Gastrocnemius medialis (tissue), 4 donors: Measurements from ENCODE around the gene TFEB. TPM values are rescaled to one million over a fixed set of nuclear protein-coding genes. Genes with fewer than 3 reads are reported as not detected.

Experiments used
- ATAC-seq, 2 donors: fragments of 150-250 bp; one replicate each; pipeline ENCODE4 v1.9.1; 2016
- DNase-seq, 2 donors: peaks; one replicate each; pipeline ENCODE4 v3.0.0-alpha.2; 2019
- H3K27ac ChIP-seq, 4 donors: fragments of 200-600 bp; sonication (generic); 1 replicate in 1 of 4; 2 replicates in 3 of 4; pipeline ENCODE4 v1.5.1; 2016 to 2018; ENCODE audit warnings: mild to moderate bottlenecking in 2 of 4, moderate library complexity in 1 of 4
- H3K27me3 ChIP-seq, 3 donors: fragments of 200-600 bp; sonication (generic) in 2 of 3; 1 replicate in 1 of 3; 2 replicates in 2 of 3; pipeline versions ENCODE4 v1.5.1 to v1.6.0; 2016 to 2019; ENCODE audit warnings: mild to moderate bottlenecking in 1 of 3, moderate library complexity in 1 of 3
- H3K36me3 ChIP-seq, 2 donors: fragments of 200-600 bp; sonication (generic) in 1 of 2; one replicate each; pipeline ENCODE4 v1.5.1; 2017 to 2018
- H3K4me1 ChIP-seq, 2 donors: fragments of 200-600 bp; sonication (generic) in 1 of 2; one replicate each; pipeline ENCODE4 v1.5.1; 2016 to 2017; ENCODE audit warnings: mild to moderate bottlenecking in 2 of 2
- H3K4me3 ChIP-seq, 4 donors: fragments of 200-600 bp; sonication (generic) in 3 of 4; 1 replicate in 1 of 4; 2 replicates in 3 of 4; pipeline ENCODE4 v1.5.1; 2016 to 2019; ENCODE audit warnings: mild to moderate bottlenecking in 2 of 4
- H3K9me3 ChIP-seq, 3 donors: fragments of 200-600 bp; sonication (generic) in 2 of 3; 1 replicate in 1 of 3; 2 replicates in 2 of 3; pipeline ENCODE4 v1.5.1; 2016 to 2019
- POLR2A ChIP-seq, 2 donors: fragments of 450-650 bp; IDR thresholded peaks; one replicate each; pipeline ENCODE4 v1.6.1; 2017; ENCODE audit warnings: antibody characterized with exemption in 2 of 2, mild to moderate bottlenecking in 2 of 2, moderate library complexity in 2 of 2
- in situ Hi-C, 4 donors: fragments of 200-750 bp; cut with MboI; loops; one replicate each; pipeline versions ENCODE4 v1.15.0 to v1.8.0; 2017; ENCODE audit warnings: low sequenced_read_pairs in 4 of 4
- intact Hi-C: fragments of 100-400 bp; cut with DNase I; formaldehyde crosslinking; loops from one replicate; pipeline ENCODE4 v1.15.1; 2023; ENCODE audit warnings: low total_unique reads
- total RNA-seq, 4 donors: library from RNA; depleted of rRNA; stranded (reverse); fragments of >200 nt; gene quantifications; one replicate each; pipeline versions ENCODE4 v1.1.0 to v1.2.3, GENCODE V29; 2016
- TF ChIP-seq, protein P1 (sequence below), 5 experiments: fragments of 450-650 bp in 3 of 5; fragments of 200-600 bp in 2 of 5; sonication (generic) in 2 of 5; IDR thresholded peaks in 4 of 5; conservative IDR thresholded peaks in 1 of 5; 1 replicate in 4 of 5; 2 replicates in 1 of 5; pipeline ENCODE4 v1.5.1; 2016 to 2019; ENCODE audit warnings: antibody characterized with exemption in 5 of 5, mild to moderate bottlenecking in 3 of 5, moderate library complexity in 3 of 5

Gene TFEB
- total RNA-seq, 4 donors from 2014 or later: 82.8 to 121 (median 93.3) TPM

DNA sequence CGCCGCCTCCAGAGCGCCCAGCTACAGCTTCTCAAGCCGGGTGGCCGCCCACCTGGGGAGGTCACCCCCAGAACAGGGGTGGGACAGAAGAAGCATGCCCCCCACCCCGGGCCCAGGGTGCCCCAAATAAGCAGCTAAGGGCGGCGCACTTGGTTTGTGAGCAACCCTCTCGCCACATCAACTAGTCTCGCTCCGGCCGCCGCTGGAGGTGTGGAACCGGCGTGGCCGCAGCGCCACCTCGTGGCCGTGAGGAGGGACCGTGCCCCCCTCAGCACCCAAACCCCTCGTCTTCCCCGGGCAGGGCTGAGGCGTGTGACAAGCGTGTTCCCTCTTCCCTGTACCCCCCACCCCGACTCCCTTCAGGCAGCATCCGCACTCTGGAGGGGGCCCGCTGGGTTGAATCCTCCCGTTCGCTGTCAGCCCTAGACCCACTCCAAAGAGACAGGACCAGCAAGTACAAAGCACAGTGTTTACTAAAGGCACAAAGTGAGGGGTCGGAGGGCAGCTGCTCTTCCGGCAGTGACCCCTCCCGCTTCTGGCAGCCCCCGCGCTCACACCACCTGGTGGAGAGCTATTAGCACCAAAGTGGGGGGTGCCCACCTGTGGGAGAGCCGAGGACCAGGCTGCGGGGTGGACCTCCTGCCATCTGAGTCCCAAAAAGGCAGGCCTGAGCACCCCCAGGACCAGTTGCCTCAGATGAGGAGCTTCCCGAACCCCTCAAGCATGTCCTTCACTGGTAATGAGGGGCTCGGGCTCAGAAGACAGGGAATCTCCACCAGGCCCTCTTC is 51.7 kb downstream of the TFEB start:
- peaks cover 13 to 14% of the 10 kb centered on the region in 2 donors for H3K4me1 ChIP-seq
- peaks cover 0 to 42% of the 10 kb centered on the region in 2 donors for H3K36me3 ChIP-seq
- DNase-seq (peak; percentile 51 to 69), ATAC-seq (peak; percentile 57 to 67)
- H3K27me3 ChIP-seq: no peaks in the 10 kb centered on the region
- no peaks in the 10 kb centered on the region for H3K9me3 ChIP-seq
- peak overlapping the region; percentile 40 to 61 (median 50) for H3K4me3 ChIP-seq
- peak overlapping the region; percentile 52 to 67 (median 58) for H3K27ac ChIP-seq
- TF ChIP-seq, protein P1, sequence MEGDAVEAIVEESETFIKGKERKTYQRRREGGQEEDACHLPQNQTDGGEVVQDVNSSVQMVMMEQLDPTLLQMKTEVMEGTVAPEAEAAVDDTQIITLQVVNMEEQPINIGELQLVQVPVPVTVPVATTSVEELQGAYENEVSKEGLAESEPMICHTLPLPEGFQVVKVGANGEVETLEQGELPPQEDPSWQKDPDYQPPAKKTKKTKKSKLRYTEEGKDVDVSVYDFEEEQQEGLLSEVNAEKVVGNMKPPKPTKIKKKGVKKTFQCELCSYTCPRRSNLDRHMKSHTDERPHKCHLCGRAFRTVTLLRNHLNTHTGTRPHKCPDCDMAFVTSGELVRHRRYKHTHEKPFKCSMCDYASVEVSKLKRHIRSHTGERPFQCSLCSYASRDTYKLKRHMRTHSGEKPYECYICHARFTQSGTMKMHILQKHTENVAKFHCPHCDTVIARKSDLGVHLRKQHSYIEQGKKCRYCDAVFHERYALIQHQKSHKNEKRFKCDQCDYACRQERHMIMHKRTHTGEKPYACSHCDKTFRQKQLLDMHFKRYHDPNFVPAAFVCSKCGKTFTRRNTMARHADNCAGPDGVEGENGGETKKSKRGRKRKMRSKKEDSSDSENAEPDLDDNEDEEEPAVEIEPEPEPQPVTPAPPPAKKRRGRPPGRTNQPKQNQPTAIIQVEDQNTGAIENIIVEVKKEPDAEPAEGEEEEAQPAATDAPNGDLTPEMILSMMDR (IDR thresholded peaks at IDR 0.05 in 4 of 5, conservative IDR thresholded peaks at IDR 0.05 in 1 of 5): peak; percentile 78 to 95 (median 90)
- no peak for TF ChIP-seq POLR2A (IDR thresholded peaks at IDR 0.05)
- intact Hi-C loops: loop anchor here (1.0 to 5.0 kb wide), 4 partner anchors 94 to 314 kb away; partner anchors contain the start of genes FOXP4 and FRS3
- in situ Hi-C loops: loop anchor here in 3 of 4 donors (5.0 kb wide), 1 partner anchor 81 kb away; no protein-coding TSS in a partner anchor

DNA sequence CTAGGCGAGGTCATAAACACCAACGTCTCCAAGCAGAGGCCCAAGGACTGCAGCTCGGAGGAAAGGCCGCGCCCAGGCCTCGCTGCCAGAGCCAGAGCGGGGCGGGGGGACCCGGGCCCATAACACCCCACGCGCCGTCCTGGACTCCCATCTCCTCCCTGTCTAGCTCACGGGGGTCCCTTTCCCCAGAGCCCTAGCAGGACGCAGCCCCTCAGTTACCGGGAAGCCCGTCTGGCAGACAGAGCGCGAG is 52.2 kb downstream of the TFEB start:
- peak in 1 of 2 donors; percentile 13 for ATAC-seq
- H3K4me3 ChIP-seq: peak overlapping the region; percentile 40 to 61 (median 50)
- in situ Hi-C loops: loop anchor here in 3 of 4 donors (5.0 kb wide), 1 partner anchor 81 kb away; no protein-coding TSS in a partner anchor

DNA sequence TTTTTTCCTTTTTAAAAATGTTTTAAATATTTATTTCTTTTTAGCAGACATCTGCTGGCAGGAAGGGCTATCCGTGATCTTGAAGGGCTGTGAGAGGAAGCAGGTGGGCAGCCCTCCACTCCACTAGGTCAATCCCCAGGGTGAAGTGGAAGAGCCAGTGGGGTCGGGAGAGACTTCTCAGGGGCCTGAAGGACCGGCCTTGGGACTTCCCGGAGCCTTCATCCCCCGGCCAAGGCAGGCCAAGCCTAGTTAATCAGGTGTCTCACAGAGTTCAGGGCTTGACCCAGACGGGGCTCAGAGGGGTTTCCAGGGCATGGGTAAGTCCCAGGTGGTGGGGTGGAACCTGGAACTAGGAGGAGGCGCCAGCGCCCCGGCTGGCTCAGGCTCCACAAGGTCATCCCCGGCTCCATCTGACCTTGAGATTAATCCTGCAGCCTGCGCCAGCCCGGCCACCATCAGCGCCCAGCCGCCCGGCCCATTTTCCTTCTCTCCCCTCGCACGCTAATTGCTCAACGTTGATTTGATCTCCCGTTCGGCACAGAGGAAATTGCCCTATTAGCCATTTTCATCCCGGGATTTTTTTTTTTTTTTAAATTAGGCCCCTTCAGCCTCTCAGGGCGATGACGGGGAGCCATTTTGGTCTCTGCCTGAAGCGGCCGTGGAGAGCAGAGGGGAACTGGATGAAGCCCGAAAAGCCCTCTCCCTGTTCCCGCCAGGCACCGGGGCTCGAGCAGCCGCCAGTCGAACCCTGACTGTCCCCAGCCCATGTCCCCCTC is 52.7 kb downstream of the TFEB start:
- peak overlapping the region; percentile 40 to 61 (median 50) for H3K4me3 ChIP-seq
- intact Hi-C loops: loop anchor here (1.0 to 5.0 kb wide), 5 partner anchors 79 to 313 kb away; partner anchors contain the start of genes FOXP4 and FRS3
- ATAC-seq (peak; percentile 7 to 16), DNase-seq (peak in 1 of 2 donors; percentile 27)
- H3K4me1 ChIP-seq: peaks cover 10 to 13% of the 10 kb centered on the region in 2 donors
- H3K36me3 ChIP-seq: peaks cover 0 to 32% of the 10 kb centered on the region in 2 donors
- H3K27ac ChIP-seq: peak overlapping the region; percentile 52 to 67 (median 58)
- no peaks in the 10 kb centered on the region for H3K27me3 ChIP-seq
- in situ Hi-C loops: loop anchor here in 3 of 4 donors (5.0 kb wide), 1 partner anchor 80 kb away; no protein-coding TSS in a partner anchor
- no peak for TF ChIP-seq POLR2A (IDR thresholded peaks at IDR 0.05)
- TF ChIP-seq, protein P1 (IDR thresholded peaks at IDR 0.05 in 4 of 5, conservative IDR thresholded peaks at IDR 0.05 in 1 of 5): no peak
- no peaks in the 10 kb centered on the region for H3K9me3 ChIP-seq

More for the DNA sequence above, 52.2 kb downstream of the TFEB start:
- no peaks in the 10 kb centered on the region for H3K27me3 ChIP-seq
- H3K36me3 ChIP-seq: peaks cover 0 to 37% of the 10 kb centered on the region in 2 donors
- H3K4me1 ChIP-seq: peaks cover 10 to 13% of the 10 kb centered on the region in 2 donors
- no peak for TF ChIP-seq POLR2A (IDR thresholded peaks at IDR 0.05)
- TF ChIP-seq, protein P1 (IDR thresholded peaks at IDR 0.05 in 4 of 5, conservative IDR thresholded peaks at IDR 0.05 in 1 of 5): no peak
- intact Hi-C loops: loop anchor here (1.0 to 5.0 kb wide), 4 partner anchors 94 to 314 kb away; partner anchors contain the start of genes FOXP4 and FRS3
- H3K27ac ChIP-seq: peak overlapping the region; percentile 52 to 67 (median 58)
- H3K9me3 ChIP-seq: no peaks in the 10 kb centered on the region
- DNase-seq: no peak

DNA sequence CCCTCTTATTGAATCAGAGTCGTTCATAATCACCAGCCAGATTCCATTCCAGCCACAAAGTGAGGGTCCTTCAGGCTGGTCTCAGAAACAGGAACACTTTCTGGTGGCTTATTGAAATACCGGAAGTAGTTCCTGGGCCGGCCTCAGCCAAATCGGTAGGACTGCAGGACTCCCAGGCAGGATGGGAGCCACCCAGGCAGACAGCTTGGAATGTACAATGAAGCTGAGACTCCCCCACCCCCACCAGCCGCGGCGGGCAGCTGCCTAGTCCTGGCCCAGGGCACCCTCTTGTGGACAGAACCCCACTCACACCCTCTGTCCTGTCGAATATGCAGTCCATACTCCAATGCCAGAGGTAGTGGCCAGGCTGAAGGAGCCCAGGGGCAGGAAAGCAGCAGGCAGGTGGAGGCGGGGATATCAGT is 53.3 kb downstream of the TFEB start:
- in situ Hi-C loops (loop anchor here in 3 of 4 donors (5.0 kb wide), 1 partner anchor 80 kb away; no protein-coding TSS in a partner anchor), intact Hi-C loops (loop anchor here (1.0 to 5.0 kb wide), 4 partner anchors 79 to 257 kb away; partner anchors contain the start of genes FOXP4 and FRS3)
- Histone ChIP-seq H3K4me1 (peaks cover 10 to 13% of the 10 kb centered on the region in 2 donors), H3K4me3 (no peak overlapping the region), H3K9me3 (no peaks in the 10 kb centered on the region), H3K27ac (peak overlapping the region in 3 of 4 donors; percentile 52 to 60 (median 56)), H3K27me3 (no peaks in the 10 kb centered on the region), H3K36me3 (peaks cover 0 to 26% of the 10 kb centered on the region in 2 donors)
- peak; percentile 80 to 88 for DNase-seq
- peak; percentile 87 to 89 for ATAC-seq
- TF ChIP-seq, protein P1 (IDR thresholded peaks at IDR 0.05 in 4 of 5, conservative IDR thresholded peaks at IDR 0.05 in 1 of 5): peak; percentile 81 to 89 (median 84)
- no peak for TF ChIP-seq POLR2A (IDR thresholded peaks at IDR 0.05)
